ENCODE measurements around the gene C16orf82.

Gene C16orf82

DNA sequence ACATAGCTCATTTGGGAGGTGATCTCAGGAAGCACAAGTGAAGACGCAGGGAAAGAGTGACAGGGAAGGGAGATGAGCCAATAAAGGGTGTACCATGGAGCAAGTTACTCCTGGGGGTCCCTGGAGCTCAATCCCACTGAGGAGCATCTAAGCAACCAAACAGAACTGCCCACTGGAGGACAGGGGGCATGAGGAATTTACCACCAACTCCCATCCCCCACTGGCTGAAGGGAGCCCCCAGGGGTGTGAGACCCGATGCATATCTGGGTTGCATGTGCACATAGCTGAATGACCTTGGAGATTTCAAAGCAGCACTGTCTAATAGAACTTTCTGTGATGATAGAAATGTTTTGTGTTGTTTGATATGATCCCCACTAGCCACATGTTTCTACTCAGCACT, 29.6 kb downstream of the C16orf82 start:
- no peak for DNase-seq

DNA sequence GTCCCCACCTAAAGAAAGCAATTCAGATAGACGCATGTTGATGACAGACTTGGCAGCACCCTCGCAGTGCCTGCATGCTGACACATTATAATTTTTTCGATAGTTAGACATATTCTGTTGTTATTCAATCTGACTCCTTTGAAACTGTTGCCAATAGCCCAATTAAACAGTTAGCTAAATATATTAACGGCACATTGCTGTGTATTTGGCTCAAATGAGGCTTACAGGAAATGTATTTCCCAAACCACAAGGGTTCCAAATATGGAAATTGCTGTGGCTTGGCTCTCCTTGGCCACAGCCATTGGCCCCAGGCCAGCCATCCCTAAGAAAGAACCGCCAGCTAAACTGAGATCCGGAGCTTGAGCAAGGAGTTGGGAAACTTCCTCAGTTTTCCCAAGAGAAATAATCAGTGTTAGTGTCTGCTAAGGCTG, 31.1 kb downstream of the C16orf82 start:
- DNase-seq, result no peak

DNA sequence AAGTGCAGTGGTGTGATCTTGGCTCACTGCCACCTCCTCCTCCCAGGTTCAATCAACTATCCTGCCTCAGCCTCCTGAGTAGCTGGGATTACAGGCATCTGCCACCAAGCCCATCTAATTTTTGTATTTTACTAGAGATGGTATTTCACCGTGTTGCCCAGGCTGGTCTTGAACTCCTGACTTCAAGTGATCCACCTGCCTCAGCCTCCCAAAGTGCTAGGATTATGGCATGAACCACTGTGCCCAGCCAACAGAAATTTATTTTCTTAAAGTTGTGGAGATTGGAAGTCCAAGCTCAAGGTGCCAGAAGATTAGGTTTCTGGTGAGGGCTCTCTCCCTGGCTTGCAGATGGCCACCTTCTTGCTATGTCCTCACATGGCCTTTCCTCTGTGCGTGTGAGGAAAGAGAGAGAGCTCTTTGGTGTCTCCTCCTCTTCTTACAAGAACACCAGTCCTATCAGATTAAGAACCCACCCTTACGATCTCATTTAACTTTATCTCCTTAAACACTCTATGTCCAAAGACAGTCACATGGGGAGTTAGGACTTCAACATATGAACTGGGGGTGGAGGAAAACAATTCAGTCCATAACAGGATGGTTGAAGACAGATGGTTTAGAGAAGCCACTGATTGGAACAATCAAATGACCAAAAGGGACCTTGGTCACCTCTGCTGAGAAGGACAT, 31.8 kb downstream of the C16orf82 start:
- DNase-seq, result no peak

DNA sequence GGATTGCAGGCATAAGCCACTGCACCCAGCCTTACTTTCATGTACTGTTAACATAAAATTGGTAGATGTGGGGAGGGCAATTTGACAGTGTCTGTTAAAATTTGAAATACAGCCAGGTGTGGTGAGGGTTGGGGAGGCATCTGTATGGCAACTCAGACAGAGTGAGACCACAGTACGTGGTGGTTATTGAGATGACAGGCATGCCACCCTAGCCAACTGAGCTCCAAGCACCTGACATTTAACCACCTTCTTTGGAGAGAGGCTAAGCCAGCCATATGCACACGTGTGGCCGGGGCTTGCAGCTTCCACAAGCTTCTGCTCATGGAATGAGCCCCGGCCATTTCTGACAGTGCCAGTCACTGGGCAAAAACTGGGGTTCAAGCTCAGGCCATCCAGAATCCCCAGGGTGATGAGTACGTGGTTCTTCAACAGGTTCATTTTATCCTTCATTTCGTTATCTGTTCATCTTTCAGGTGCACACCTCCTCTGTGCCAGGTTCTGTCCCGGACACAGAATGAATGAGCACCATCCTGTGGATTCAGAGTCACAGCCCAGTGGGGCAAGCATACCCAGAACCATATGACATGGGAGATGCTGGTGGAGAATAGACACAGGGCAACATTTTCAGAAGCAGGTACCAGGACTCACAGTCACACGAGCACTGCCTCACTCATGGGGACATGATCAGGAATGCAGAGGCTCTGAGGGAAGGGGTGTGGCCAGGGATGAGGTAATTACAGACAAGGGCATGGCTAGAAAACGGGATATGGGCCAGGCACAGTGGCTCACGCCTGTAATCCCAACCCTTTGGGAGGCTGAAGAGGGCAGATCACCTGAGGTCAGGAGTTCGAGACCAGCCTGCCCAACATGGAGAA, 36.2 kb downstream of the C16orf82 start:
- DNase-seq, result no peak

DNA sequence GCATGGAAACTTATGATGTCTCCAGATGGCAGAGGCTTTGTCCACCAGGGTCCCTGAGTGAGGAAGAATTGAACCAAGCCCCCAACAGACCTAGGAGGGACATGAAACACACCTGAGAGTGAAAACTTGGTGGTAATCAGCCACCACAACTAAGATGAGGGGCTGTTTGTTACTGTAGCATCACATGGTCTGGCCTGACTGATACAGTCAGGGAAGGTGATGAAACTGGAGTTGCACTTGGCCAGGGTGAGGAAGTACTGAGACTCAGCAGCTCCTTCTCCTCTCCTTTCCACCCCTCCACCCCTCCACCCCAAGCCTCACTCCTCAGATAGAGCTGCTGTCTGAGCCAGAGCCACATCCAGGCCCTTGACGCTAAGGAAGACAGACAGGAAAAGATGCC, 37.2 kb downstream of the C16orf82 start:
- no peak for DNase-seq

DNA sequence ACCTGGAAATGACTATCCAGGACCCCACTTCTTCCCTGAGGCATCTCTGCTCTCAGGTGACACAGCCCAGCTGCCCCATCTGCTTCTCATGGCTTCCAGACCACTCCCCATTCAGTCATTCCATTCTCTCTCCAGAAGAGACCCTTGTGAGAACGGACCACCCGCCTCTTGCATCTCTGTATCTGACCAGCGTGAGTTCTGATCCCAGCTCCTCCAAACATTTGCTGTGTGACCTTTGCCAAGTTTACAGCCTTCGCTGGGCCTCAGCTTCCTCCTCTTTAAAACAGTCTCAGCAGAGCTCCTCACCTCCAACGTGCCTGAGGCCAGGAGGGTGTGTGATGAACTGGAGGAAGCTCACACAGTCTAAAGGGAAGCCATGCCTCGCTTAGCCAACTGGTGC, 39.6 kb downstream of the C16orf82 start:
- no peak for DNase-seq

DNA sequence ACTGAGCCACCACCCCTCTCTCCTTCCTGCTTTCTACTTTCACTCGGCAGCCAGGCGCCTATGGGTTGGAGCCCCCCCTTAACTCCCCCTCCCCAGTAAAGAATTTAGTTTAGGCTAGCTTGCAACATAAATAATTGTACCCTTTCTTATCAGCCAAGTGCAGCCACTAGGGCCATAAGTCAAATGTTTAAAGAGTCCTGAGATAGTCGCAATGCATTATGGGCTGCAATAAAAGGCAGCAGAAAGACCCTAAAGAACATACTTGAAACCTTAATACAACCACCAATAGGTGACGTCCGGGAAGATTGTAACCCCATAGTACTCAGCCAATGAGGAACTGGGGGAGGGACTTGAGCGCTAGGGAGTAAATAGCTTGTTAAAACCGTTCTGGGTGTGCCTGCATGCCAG, 40.5 kb downstream of the C16orf82 start:
- no peak for DNase-seq

DNA sequence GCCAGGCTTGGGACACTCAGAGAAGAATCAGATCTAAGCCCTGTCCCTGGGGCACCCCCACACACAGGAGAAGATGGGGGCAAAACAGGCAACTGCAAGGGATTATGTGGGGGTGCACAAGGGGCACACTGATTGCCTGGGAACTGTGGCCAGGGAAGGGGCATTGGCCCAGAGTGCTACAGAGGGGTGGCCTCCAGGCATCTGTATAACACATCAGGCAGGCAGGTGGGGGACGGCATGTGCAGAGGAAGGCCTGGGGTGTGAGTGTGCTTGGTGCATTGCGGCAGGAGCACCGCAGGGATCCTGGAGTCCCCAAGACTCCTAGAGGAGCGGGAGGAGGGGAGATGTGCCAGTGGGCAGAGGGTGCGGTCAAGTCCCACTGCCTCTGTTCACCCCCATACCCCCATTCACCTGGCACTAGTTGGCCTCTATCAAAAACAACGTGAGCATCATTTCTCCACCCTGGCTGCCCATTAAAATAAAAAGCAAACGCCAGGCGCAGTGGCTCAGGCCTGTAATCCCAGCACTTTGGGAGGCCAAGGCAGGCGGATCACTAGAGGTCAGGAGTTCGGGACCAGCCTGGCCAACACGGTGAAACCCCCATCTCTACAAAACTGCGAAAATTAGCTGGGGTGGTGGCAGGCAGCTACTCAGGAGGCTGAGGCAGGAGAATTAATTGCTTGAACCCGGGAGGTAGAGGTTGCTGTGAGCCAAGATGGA, 41.5 kb downstream of the C16orf82 start:
- no peak for DNase-seq

DNA sequence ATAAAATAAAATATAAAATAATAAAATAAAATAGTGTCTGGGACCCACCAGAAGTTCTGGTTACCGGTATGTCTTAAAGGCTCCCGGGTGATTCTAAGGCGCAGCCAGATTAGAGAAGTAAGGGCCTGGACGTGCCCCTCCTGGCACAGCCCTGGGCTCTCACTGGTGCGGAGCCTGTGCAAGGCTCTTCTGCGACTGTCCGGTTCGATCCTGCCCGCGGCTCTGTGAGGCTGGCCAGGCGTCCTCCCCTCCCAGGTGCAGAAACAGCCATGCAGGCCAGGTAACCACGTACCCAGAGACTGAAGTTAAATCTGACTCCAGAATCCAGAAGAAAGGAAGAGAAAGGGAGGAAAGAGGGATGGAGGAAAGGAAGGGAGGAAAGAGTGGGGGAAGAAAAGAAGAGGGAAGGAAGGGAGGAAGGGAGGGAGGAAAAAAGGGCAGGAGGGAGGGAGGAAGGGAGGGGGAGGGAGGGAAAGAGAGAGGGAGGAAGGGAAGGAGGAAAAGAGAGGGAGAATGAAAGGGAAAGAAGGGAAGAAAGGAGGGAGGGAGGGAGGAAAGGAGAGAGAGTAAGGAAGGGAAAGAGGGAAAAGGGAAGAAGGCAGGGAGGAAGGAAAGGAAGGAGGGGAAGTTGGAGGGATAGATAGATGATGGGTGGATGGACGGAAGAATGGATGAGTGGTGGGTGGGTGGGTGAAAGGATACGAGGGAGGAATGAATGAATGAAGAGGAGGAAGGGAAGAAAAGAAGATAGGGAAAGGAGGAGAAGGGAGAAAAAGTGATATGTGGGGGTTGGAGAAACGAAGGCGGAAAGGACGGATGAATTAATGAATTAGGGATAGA, 42.3 kb downstream of the C16orf82 start:
- no peak for DNase-seq

DNA sequence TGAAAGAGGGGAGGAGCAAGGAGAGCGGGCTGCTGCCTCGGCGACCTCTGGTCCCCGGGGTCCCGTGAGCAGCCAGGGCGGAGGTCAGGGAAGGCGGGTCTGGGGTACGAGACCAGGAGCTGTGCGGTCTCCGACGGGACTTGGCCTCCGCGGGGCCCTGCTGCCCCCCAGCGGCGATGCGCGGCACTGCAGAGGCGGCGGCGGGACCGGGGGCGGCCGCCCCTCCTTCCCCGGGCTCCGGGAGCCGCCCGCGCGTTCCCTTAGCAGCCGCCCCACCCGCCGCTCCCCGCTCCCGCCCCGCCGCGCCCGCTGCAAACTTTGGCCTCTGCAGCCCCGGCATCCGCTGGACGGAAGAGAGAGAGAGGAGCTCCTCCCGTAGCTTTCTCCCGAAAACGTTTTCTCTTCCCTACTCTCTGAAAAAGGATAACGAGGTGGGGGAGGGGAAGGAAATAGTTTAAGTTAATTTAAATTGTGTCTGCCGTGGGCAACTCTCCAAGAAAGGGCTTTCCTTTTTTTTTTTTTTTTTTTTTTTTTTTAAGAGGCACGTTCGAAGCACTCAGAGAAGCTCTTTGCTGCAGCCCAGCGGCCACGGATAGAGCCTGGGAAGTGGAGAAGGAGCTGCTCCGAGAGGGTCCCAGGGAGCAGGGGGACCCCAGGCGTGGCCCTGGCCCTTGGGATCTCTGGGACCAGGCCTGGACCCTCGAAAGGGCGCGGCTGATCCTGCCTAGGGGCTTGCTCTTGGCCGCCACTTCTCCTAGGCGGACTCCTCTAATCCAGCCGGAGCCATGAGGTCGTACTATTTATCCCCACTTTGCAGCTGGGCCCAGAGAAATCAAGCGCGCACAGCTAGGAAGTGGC, 43.2 kb downstream of the C16orf82 start:
- peak; percentile 82 for DNase-seq

DNA sequence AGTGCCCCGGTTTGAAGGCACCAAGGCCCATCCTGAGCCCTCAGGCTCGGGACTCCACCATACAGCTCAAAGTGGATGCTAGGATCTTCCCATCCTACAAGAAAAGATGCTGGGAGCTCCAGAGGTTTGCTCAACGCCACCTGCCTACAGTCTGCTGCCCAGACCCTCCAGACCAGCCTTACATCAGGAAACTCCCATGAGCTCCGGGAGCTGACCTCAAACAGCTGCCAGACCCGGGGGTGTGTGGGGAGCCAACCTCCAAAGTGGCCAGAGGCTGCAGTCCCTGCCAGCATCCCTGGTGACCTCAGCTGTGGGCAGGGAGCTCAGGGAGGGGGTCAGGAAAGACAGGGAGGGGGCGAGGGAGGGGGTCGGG, 43.8 kb downstream of the C16orf82 start:
- DNase-seq, result no peak

DNA sequence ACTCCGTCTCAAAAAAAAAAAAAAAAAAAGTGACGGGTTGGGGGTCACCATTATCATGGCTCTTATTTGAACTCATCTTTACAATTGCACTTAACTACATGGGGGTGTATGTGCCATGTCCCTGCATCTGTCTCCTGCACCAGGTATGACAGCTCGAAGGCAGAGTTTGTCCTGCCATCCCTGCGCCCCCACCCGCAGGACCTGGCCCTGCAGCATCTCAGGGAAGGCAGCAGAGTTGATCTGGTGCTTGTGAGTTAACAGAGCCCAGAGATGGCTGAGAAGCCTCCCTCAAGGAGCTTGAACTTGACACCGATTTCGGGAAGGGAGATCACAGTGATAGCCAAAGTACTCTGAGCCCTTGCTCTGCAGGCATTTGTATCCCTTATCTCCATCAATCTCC, 44.8 kb downstream of the C16orf82 start:
- DNase-seq, result peak; percentile 3

DNA sequence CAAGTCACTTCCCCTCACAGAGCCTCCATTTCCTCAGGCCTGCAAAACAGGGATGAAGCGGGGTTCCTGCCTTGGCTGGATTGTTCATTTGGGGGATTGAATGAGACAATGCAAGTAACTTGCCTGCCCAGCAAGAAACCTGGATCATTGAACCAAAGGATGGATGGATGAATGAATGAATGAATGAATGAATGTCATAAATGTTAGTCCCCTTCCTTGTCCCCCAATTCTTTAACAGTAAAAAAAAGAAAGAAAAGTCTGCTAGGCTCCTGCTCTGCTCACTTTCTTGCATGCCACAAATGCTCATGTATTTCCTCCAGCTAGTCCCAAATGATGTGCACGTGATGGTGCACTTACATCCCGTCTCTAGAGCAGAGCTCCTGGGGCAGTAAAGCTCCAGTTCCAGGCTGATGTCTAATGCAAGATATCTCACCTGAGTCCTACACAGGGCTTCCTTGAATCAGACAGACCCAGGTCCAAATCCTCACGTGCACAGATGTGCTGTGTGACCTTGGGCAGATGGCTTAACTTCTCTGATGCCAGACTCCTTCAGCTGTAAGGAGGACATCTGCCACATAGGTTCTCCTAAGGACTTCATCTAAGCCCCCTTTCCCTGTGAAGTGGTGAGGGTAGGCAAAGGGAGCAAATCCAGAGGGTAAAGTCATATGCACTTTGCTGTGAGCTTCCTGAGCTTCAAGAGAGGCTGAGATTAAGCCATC, 45.5 kb downstream of the C16orf82 start:
- no peak for DNase-seq

DNA sequence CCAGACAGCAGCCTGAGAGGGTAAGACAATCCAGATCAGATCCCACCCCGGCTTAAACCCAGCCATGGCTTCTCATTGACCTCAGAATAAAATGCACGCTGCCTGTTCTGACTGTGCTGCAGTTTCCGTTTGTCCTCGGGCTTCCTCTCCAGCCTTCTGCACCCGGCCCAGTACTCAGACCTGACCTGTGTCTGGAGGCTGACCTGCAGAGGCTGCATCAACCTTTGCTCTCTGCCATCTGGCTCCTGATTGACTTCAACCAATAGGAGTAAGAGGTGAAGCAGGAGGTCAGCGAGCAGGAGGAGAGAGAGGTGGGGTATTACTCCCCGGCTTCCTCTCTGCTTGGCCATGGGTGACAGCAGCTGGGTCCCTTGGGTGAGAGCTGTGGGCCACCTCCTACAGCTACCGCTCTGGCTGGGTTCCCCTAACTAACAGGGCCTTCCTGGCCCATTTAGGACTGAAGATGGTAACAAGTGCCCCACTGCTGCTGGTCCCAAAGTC, 46.7 kb downstream of the C16orf82 start:
- DNase-seq, result no peak

DNA sequence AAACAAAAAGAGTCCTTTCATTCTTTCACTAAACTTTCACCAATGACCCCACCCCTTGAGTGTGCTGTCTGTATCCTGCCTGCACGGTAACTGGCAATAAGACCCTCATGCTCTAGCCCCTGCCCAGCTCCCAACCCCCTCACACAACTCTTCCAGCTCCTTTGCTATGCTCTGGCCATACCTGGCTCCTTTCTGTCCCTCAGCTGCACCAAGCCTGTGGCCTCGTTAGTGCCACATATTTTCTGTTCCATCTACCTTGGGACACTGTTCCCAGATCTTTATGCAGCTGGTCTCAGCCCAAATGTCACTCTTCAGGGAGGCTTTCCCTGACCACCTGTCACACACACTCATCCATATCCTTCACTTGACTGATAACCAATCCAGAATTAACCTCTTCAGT, 47.3 kb downstream of the C16orf82 start:
- no peak for DNase-seq

DNA sequence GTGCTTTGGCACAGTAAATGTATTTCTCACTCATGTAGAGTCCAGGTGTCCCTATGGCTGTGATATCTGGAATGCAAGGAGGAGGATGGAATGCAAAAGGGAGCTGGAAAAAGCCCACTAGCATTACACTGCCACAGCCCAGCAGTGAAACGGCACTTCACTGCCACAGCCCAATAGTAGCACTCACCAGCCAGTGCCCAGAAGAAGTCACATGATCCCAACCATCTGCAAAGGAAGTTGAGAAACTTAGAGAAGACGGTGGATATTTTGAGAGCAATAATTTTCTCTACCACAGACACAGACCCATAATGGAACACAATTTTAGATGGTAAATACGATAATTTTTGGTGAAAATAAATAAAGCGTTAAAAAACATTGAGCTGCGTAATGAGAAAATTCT, 51.8 kb downstream of the C16orf82 start:
- DNase-seq, result no peak

Data from CD4-positive, alpha-beta T cell treated with Interleukin-17A for 4 hours (primary cell).